PC-9 (cell line): ENCODE data around the gene VAPB. TPM values are rescaled to one million over a fixed set of nuclear protein-coding genes. Genes with fewer than 3 reads are reported as not detected.

Source experiments
- BruUV-seq: library from RNA; stranded (reverse); fragments of 400-500 nt; replicated peaks from 2 replicates; lab custom pipeline; 2021; lab: Mats Ljungman, UMichigan
- CTCF ChIA-PET: fragments of 300-600 bp; sonication (Branson Sonifier 250); formaldehyde crosslinking; loops from one replicate; lab custom pipeline; 2022; ENCODE audit warnings: antibody characterized with exemption; lab: Charles Lee
- POLR2A ChIA-PET: fragments of 300-600 bp; sonication (Branson Sonifier 250); formaldehyde crosslinking; loops from one replicate; lab custom pipeline; 2022; ENCODE audit warnings: antibody characterized with exemption; ENCODE audit not compliant: unreplicated experiment; lab: Charles Lee
- DNase-seq, 2 experiments: peaks; one replicate each; pipeline versions ENCODE4 v3.0.0 to v3.0.0-alpha.2; 2015 to 2022; ENCODE audit warnings: mixed read lengths in 1 of 2
- H2AFZ ChIP-seq: fragments of 200-600 bp; sonication (generic); 2 replicates; pipeline ENCODE4 v1.8.1; 2017; ENCODE audit warnings: antibody characterized with exemption
- H3F3A ChIP-seq: fragments of 200-600 bp; sonication (generic); 2 replicates; pipeline ENCODE4 v1.8.1; 2017; ENCODE audit warnings: antibody characterized with exemption, mild to moderate bottlenecking, low read depth; ENCODE audit not compliant: insufficient read depth
- H3K27ac ChIP-seq: fragments of 200-600 bp; sonication (generic); 2 replicates; pipeline ENCODE4 v1.6.1; 2016; ENCODE audit warnings: mixed run types
- H3K27me3 ChIP-seq: fragments of 200-600 bp; sonication (generic); 2 replicates; pipeline ENCODE4 v1.6.1; 2016; ENCODE audit warnings: low read depth, mixed run types; ENCODE audit not compliant: insufficient read depth
- H3K36me3 ChIP-seq: fragments of 200-600 bp; sonication (generic); 2 replicates; pipeline ENCODE4 v1.6.1; 2016; ENCODE audit warnings: low read depth, mixed run types
- H3K4me1 ChIP-seq: fragments of 200-600 bp; sonication (generic); replicated peaks from 2 replicates; pipeline ENCODE4 v1.6.1; 2016; ENCODE audit warnings: mixed run types; ENCODE audit not compliant: insufficient read depth
- H3K4me2 ChIP-seq: fragments of 200-600 bp; sonication (generic); 2 replicates; pipeline ENCODE4 v1.6.1; 2017; ENCODE audit warnings: mixed run types
- H3K4me3 ChIP-seq: fragments of 200-600 bp; sonication (generic); 2 replicates; pipeline ENCODE4 v1.6.1; 2016; ENCODE audit warnings: mixed run types
- H3K79me2 ChIP-seq: fragments of 200-600 bp; sonication (generic); 2 replicates; pipeline ENCODE4 v1.6.1; 2017; ENCODE audit warnings: low read depth, mixed run types
- H3K9me2 ChIP-seq: fragments of 200-600 bp; sonication (generic); 2 replicates; pipeline ENCODE4 v1.8.1; 2017; ENCODE audit warnings: mild to moderate bottlenecking; ENCODE audit not compliant: insufficient read depth
- H3K9me3 ChIP-seq: fragments of 200-600 bp; sonication (generic); 2 replicates; pipeline ENCODE4 v1.8.1; 2016; ENCODE audit warnings: low read depth; ENCODE audit not compliant: insufficient read depth
- H4K20me1 ChIP-seq: fragments of 200-600 bp; sonication (generic); 2 replicates; pipeline ENCODE4 v1.8.1; 2017; ENCODE audit not compliant: insufficient read depth
- EZH2 ChIP-seq: fragments of 200-600 bp; sonication (generic); IDR thresholded peaks from 2 replicates; pipeline ENCODE4 v1.8.0; 2017; ENCODE audit warnings: antibody characterized with exemption, low read depth
- intact Hi-C: fragments of 100-400 bp; cut with micrococcal nuclease; formaldehyde crosslinking; loops from one replicate; pipeline ENCODE4 v1.10.0; 2022; ENCODE audit not compliant: unreplicated experiment
- total RNA-seq: library from RNA; stranded (reverse); gene quantifications from 2 replicates; pipeline ENCODE4 v1.2.3, GENCODE V29; 2021
- TF ChIP-seq, protein P1 (sequence below): fragments of 200-600 bp; sonication (generic); conservative IDR thresholded peaks from 2 replicates; pipeline ENCODE4 v1.6.1; 2017; ENCODE audit warnings: mixed run types, antibody characterized with exemption, mild to moderate bottlenecking, moderate library complexity

VAPB gene
- total RNA-seq, 1 experiment from 2014 or later, result 80.6 TPM

GRCh38 chr20:58433029-58433647, 44.1 kb downstream of the VAPB start:
- Histone ChIP-seq H3K79me2 (peaks cover 61% of the 10 kb centered on the region), H3F3A (peaks cover 3% of the 10 kb centered on the region; the same call in 1 of the 2 replicates), H3K36me3 (peaks cover 8% of the 10 kb centered on the region; the same call in 1 of the 2 replicates), H3K4me1 (no peaks in the 10 kb centered on the region), H3K27me3 (no peaks in the 10 kb centered on the region), H2AFZ (no peak overlapping the region), H3K27ac (no peak overlapping the region), H3K4me3 (no peak overlapping the region), H3K9me2 (no peaks in the 10 kb centered on the region), H3K4me2 (no peak overlapping the region), H4K20me1 (peaks cover 36% of the 10 kb centered on the region), H3K9me3 (no peaks in the 10 kb centered on the region)
- POLR2A ChIA-PET, result no interaction called here
- CTCF ChIA-PET, result interaction anchor here (0.9 kb wide), 1 partner anchor 196 kb away, joined by 3 read pairs; no protein-coding TSS in a partner anchor
- DNase-seq, result no peak
- no TSS peak for BruUV-seq
- no peak for TF ChIP-seq EZH2
- TF ChIP-seq, protein P1, sequence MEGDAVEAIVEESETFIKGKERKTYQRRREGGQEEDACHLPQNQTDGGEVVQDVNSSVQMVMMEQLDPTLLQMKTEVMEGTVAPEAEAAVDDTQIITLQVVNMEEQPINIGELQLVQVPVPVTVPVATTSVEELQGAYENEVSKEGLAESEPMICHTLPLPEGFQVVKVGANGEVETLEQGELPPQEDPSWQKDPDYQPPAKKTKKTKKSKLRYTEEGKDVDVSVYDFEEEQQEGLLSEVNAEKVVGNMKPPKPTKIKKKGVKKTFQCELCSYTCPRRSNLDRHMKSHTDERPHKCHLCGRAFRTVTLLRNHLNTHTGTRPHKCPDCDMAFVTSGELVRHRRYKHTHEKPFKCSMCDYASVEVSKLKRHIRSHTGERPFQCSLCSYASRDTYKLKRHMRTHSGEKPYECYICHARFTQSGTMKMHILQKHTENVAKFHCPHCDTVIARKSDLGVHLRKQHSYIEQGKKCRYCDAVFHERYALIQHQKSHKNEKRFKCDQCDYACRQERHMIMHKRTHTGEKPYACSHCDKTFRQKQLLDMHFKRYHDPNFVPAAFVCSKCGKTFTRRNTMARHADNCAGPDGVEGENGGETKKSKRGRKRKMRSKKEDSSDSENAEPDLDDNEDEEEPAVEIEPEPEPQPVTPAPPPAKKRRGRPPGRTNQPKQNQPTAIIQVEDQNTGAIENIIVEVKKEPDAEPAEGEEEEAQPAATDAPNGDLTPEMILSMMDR, result no peak
- intact Hi-C loops, result no loop called here

GRCh38 chr20:58433759-58434158, 44.7 kb downstream of the VAPB start:
- Histone ChIP-seq H3K27me3 (no peaks in the 10 kb centered on the region), H3K27ac (no peak overlapping the region), H3K36me3 (peaks cover 8% of the 10 kb centered on the region; the same call in 1 of the 2 replicates), H2AFZ (no peak overlapping the region), H3K79me2 (peaks cover 59% of the 10 kb centered on the region), H3K4me1 (no peaks in the 10 kb centered on the region), H3K4me3 (no peak overlapping the region), H4K20me1 (peaks cover 36% of the 10 kb centered on the region), H3F3A (peaks cover 3% of the 10 kb centered on the region; the same call in 1 of the 2 replicates), H3K4me2 (no peak overlapping the region), H3K9me3 (no peaks in the 10 kb centered on the region), H3K9me2 (no peaks in the 10 kb centered on the region)
- no peak for DNase-seq
- TF ChIP-seq EZH2, result no peak
- TF ChIP-seq, protein P1, result no peak
- BruUV-seq, result no TSS peak
- ChIA-PET POLR2A (no interaction called here), CTCF (interaction anchor here (0.7 to 0.9 kb wide), 2 partner anchors 196 to 918 kb away, joined by 3 read pairs; no protein-coding TSS in a partner anchor)
- intact Hi-C loops, result no loop called here

- Histone ChIP-seq H3K36me3 (peaks cover 13% of the 10 kb centered on the region), H4K20me1 (peaks cover 33% of the 10 kb centered on the region), H2AFZ (no peak overlapping the region), H3K9me2 (no peaks in the 10 kb centered on the region), H3K27me3 (no peaks in the 10 kb centered on the region), H3F3A (peaks cover 3% of the 10 kb centered on the region; the same call in 1 of the 2 replicates), H3K79me2 (peaks cover 58% of the 10 kb centered on the region), H3K27ac (no peak overlapping the region), H3K4me2 (no peak overlapping the region), H3K9me3 (no peaks in the 10 kb centered on the region), H3K4me1 (no peaks in the 10 kb centered on the region), H3K4me3 (no peak overlapping the region)
- BruUV-seq, result no TSS peak
- ChIA-PET POLR2A (no interaction called here), CTCF (interaction anchor here (0.7 to 0.9 kb wide), 2 partner anchors 197 to 859 kb away, joined by 3 to 4 read pairs; no protein-coding TSS in a partner anchor)
- DNase-seq, result no peak
- TF ChIP-seq, protein P1, result no peak
- intact Hi-C loops, result no loop called here
These were observed 45.3 kb downstream of the VAPB start for GRCh38 chr20:58434326-58434725.
